Activated T-cell treated with anti-CD3 and anti-CD28 coated beads, Interleukin-2, amount 50 U/mL, for 4 hours (primary cell): ENCODE measurements around the gene PTCHD4. TPM values are rescaled to one million over a fixed set of nuclear protein-coding genes. Genes with fewer than 3 reads are reported as not detected.

ENCODE experiments used
- ATAC-seq, 2 donors: fragments of 200-7000 bp; cut with Tn5 transposase; one replicate each; pipeline ENCODE4 v1.10.0; 2021
- DNase-seq: peaks from one replicate; pipeline ENCODE4 v3.0.0-alpha.2; 2020
- H3K27me3 Mint-ChIP-seq: one replicate; pipeline ENCODE4 v1.8.0; 2021; ENCODE audit warnings: low read depth, mixed read lengths
- H3K36me3 Mint-ChIP-seq: one replicate; pipeline ENCODE4 v1.8.0; 2022; ENCODE audit warnings: mixed read lengths; ENCODE audit not compliant: insufficient read depth
- H3K4me1 Mint-ChIP-seq: one replicate; pipeline ENCODE4 v1.8.0; 2021; ENCODE audit warnings: low read depth, mixed read lengths
- H3K4me3 Mint-ChIP-seq: one replicate; pipeline ENCODE4 v1.8.0; 2021; ENCODE audit warnings: mild to moderate bottlenecking, moderate library complexity, mixed read lengths
- H3K9me3 Mint-ChIP-seq: one replicate; pipeline ENCODE4 v1.8.0; 2021; ENCODE audit warnings: mixed read lengths
- total RNA-seq, 3 donors: library from RNA; stranded (reverse); gene quantifications; one replicate each; pipeline ENCODE4 v1.2.1, GENCODE V29; 2021

PTCHD4 gene
- total RNA-seq, 3 donors from 2014 or later = not detected

DNA sequence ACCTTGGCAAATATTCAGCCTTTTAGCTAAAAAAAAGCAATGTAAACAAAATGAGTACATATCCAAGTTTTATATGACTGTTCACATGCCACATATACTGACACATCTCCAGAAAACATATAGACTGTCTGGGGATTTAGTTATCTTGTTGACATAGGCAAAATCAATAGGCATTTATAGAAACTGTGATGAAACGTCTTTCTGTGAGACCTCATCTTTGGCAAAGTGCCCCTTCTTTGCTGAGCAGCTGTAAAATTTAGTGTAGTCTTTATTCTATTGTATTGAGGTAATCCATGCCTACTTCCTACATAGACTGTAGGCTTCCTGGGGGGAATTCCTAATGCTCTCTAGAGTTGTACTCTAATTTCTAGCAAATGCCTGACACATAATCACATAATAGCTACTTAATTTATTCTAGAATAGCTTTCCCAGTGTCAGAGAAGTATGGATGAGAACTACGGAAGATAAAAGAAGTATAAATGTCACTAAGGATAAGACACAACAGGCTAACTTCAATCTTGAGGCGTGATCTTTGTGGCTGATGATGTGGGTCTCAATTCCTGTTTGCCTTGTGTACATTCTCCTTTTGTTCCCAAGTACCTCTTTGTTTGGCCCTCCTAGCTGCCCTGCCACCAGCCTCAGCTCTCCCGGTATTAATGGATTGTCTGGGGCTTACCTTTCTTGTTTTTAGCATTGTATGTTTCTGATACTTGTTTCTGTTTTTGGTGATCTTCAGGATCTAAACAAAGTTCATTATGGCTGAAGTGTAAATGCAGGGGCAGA, 30.6 kb downstream of the PTCHD4 start:
- DNase-seq = no peak
- H3K27me3 Mint-ChIP-seq = no peaks in the 10 kb centered on the region
- H3K4me1 Mint-ChIP-seq = no peaks in the 10 kb centered on the region
- no peaks in the 10 kb centered on the region for H3K9me3 Mint-ChIP-seq
- no peak for ATAC-seq
- no peak overlapping the region for H3K4me3 Mint-ChIP-seq
- no peaks in the 10 kb centered on the region for H3K36me3 Mint-ChIP-seq

DNA sequence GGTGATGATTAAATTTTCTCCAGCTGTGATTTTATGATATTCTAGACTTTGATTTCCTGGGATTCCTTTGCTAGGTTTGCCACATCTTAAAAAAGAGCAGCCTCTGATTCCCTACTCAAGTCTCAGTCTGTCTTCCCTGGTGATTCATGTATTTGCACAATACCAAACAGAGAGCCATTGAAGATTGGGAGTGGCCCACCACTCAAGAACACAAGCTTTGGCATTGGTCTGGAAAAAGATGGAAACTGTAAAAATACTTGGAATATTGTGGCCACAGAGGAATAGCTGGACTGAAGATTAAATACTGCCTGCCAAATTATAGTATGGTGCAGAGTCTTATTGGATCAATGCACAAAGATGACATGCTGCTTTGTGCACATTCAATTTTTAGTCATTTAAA, 32.9 kb downstream of the PTCHD4 start:
- ATAC-seq (no peak), DNase-seq (no peak)
- H3K4me1 Mint-ChIP-seq = no peaks in the 10 kb centered on the region
- no peaks in the 10 kb centered on the region for H3K9me3 Mint-ChIP-seq
- no peak overlapping the region for H3K4me3 Mint-ChIP-seq
- no peaks in the 10 kb centered on the region for H3K36me3 Mint-ChIP-seq
- H3K27me3 Mint-ChIP-seq = no peaks in the 10 kb centered on the region

DNA sequence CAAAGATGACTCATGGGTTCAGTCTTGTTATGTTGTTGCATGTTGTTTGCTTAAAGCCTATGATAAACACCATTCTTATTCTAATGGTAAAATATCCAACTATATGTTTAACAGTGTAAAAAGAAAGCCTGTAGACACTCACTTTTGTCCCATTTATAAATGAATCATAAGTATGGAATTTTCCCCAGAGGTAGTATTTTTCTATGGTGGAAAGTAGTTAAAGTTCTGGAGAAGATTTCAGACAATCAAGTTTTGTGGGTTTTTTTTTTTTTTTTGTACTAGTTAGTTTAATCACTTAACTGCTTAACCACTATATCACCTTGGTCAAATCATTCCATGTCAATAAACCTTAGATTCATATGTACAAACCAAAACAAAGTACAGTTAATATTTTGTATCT, 35.8 kb downstream of the PTCHD4 start:
- Mint-ChIP-seq H3K4me3 (no peak overlapping the region), H3K36me3 (no peaks in the 10 kb centered on the region), H3K9me3 (no peaks in the 10 kb centered on the region), H3K27me3 (peaks cover 4% of the 10 kb centered on the region), H3K4me1 (no peaks in the 10 kb centered on the region)
- ATAC-seq = no peak
- DNase-seq = no peak

DNA sequence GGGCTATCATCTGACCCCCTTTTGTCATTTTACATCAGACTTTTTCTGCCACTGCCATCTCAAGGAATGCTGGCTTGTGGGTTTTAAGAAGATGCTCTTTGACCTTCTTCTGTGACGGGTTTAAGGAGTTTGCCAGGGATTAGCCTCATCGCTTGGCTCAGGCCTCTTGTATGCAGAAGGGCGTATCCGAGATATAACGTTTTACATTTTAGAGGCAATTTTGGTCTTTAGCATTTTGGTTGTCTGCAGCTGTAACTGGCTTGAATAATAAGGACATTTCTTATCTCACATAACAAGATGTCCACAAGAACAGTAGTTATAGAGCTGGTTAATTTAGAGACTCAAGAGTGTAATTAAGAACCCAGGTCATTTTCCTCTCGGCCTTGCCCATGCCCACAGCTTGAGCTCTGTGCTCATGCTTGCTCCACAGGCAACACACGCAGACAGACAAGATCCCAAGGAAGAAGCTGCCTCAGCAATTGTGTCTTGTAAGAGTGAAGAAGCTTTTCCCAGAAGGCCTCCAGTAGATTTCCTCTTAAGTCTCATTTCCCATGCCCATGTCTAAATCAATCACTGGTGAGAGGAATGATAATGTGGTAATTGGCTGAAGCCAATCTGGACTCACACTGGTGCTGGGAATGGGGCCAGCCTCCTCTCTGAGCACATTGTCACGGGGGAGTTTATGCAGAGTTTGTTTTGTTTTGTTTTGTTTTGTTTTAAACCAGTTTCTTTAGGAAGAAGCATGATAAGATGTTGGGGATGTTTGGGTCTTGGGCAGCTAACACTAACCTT, 36.8 kb downstream of the PTCHD4 start:
- DNase-seq (no peak), ATAC-seq (no peak)
- no peaks in the 10 kb centered on the region for H3K9me3 Mint-ChIP-seq
- H3K4me1 Mint-ChIP-seq = no peaks in the 10 kb centered on the region
- H3K36me3 Mint-ChIP-seq = no peaks in the 10 kb centered on the region
- no peak overlapping the region for H3K4me3 Mint-ChIP-seq
- H3K27me3 Mint-ChIP-seq = peaks cover 11% of the 10 kb centered on the region

DNA sequence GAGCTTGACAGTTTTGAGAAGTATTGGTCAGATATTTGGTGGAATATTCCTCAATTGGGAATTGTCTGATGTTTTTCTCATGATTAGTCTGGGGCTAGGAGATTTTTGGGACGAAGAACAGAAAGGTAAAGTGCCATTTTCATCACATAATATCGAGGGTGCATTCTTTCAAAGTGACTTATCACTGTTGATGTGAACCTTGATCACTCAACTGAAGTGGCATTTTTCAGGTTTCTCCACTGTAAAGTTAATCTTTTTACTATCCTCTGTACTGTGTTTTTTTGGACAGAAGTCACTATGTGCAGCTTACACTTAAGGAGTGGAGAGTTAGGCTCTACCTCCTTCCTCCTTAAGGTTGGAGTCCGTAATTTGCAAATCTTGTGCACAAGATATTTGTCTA, 39.2 kb downstream of the PTCHD4 start:
- Mint-ChIP-seq H3K36me3 (no peaks in the 10 kb centered on the region), H3K4me3 (no peak overlapping the region), H3K4me1 (no peaks in the 10 kb centered on the region), H3K27me3 (peaks cover 22% of the 10 kb centered on the region), H3K9me3 (no peaks in the 10 kb centered on the region)
- DNase-seq (no peak), ATAC-seq (no peak)

DNA sequence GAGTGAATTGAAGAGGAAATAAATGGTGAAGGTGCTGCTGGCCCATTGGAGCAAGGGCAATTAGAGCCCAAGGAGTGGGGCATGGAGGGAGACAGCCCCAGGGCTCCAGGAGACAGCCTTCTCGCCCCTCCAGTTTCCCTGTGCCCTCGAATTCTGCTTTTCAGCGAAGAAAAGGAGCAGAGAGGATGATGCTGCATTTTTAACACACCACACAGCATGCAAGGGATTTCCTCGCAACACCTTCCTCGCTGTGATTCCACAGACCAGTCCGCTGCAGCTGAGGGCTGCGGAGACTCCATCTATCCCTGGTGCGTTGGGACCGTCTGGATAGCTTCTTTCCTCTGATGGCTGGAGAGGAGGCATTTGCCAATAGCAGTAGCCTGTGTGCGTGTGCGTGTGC, 41.7 kb downstream of the PTCHD4 start:
- no peaks in the 10 kb centered on the region for H3K9me3 Mint-ChIP-seq
- H3K4me3 Mint-ChIP-seq = no peak overlapping the region
- no peaks in the 10 kb centered on the region for H3K36me3 Mint-ChIP-seq
- ATAC-seq = no peak
- H3K4me1 Mint-ChIP-seq = no peaks in the 10 kb centered on the region
- DNase-seq = no peak
- peaks cover 22% of the 10 kb centered on the region for H3K27me3 Mint-ChIP-seq

DNA sequence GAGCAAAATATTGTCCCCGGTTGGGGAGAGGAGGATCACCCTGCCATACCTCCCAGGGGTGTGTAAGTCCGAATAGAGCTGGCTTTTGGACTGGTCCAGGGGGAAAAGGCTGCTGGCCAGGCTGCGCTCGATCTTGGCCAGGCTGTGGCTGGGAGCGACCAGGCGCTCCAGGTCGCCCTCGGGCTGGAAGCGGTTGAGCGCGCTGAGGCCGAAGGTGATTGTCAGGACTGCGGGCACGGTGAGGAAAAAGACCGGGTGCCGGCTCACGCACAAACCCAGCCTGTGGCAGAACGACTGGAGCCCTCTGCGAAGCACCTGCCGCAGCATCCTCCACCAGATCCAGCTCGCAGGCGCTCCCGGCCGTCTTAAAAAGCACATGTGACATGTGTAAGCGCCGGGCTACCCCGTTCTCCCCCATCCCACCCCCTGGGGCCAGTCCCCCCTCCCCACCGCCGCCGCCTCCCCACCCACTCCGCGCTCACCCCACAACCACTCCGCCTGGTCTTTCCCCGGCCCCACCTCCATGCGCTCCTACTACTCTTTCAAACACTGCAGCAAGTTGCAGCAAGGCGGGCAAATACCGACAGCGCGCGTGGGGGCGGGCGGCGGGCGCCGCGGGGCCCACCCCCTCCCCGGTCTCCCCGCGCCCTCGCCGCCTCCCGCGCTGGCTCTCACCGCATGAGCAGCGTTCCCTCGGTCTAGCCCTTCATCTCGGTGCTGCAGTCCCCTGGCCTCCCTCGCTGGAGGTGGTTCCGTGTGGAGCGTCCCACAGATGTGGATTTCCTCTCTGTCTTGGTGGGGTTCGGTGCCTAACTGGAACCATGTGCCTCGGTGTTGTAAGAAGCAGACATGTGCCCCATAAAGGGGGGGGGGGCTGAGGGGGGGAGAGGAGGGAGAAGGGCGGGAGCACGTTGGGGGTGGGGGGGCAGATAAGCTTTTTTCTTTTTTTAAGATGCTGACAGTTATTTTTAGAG, 42.4 kb downstream of the PTCHD4 start:
- H3K36me3 Mint-ChIP-seq = no peaks in the 10 kb centered on the region
- DNase-seq (no peak), ATAC-seq (peak in 1 of 2 donors; percentile 14)
- H3K27me3 Mint-ChIP-seq = peaks cover 22% of the 10 kb centered on the region
- H3K4me1 Mint-ChIP-seq = no peaks in the 10 kb centered on the region
- H3K4me3 Mint-ChIP-seq = no peak overlapping the region
- no peaks in the 10 kb centered on the region for H3K9me3 Mint-ChIP-seq

DNA sequence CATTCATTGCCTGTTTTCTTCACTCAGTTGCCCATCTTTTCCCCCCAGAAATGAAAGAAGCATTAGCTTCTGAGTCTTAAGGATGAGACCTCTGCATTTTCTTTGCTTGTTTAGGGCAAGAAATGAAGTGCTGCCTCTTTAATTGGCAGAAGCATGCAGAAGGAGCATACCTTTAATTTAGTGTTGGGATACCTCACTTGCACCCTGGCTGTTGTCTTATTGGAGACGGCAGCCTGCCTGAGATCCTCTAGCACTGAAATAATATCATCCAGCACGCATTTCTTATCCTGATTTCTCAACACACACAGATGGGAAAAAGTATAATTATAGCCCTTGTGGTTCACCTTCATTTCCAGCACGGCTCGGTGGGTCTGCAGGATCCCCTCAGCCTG, 43.1 kb downstream of the PTCHD4 start:
- H3K4me3 Mint-ChIP-seq = no peak overlapping the region
- peaks cover 22% of the 10 kb centered on the region for H3K27me3 Mint-ChIP-seq
- H3K4me1 Mint-ChIP-seq = no peaks in the 10 kb centered on the region
- H3K36me3 Mint-ChIP-seq = no peaks in the 10 kb centered on the region
- DNase-seq (no peak), ATAC-seq (no peak)
- no peaks in the 10 kb centered on the region for H3K9me3 Mint-ChIP-seq

DNA sequence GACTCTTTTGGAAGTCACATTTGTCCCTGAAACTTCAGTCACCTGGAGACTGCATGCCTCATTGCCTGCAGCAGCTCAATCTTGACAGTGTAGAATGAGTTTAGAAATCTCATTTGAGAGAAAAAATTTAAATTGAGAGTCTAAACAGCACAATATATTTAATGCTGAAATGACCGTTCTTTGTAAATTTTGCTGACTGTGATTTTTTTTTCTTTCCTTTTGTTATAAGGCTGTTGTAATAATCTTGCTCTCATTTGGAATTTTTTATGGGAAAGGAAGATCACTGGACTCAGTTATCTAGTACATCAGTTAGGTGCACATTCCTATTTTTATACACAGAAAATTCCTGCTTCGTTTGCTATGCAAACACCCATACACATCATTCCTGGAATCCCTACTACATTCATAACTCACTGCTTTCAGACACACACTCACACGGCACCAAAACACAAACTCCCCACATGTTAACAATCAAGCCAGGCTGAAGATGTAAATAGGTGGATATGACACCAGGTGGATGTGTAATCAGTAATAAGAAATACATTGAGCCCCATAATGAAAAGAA, 43.8 kb downstream of the PTCHD4 start:
- no peaks in the 10 kb centered on the region for H3K36me3 Mint-ChIP-seq
- no peaks in the 10 kb centered on the region for H3K4me1 Mint-ChIP-seq
- no peak for DNase-seq
- H3K27me3 Mint-ChIP-seq = peaks cover 22% of the 10 kb centered on the region
- no peak overlapping the region for H3K4me3 Mint-ChIP-seq
- no peak for ATAC-seq
- no peaks in the 10 kb centered on the region for H3K9me3 Mint-ChIP-seq

DNA sequence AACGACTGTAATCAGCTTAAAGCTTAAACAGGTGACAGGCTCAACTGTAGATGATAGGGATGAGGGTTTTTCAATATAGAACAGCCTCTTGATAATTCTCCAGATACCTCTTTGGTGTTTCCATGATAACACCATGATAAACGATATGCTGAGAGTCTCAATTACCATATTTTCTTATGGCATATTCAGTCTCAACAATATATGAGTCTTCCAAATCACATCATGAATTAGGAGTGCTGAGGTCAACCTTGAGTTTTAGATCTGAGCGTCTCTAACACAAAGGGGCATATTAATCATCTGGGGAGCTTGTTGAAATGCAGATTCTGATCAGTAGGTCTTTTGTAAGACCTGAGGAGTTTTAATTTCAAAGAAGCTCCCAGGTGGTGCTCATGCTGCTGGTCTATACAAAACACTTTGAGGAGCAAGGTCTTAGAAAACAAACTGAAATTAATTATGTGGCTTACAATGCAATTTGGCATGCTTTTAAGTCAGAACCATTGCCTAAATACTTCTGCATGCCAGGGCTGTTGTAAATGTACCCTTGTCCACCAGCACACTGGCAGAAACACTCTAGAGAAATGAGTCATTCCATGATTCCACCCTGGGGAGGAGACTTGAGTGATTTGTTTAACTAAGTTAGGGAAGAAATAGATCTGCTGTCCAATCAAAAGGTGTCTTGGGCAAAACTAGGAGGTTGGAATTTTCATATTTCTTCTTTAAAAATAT, 49.6 kb downstream of the PTCHD4 start:
- Mint-ChIP-seq H3K4me1 (no peaks in the 10 kb centered on the region), H3K36me3 (no peaks in the 10 kb centered on the region), H3K4me3 (no peak overlapping the region), H3K27me3 (no peaks in the 10 kb centered on the region), H3K9me3 (no peaks in the 10 kb centered on the region)
- ATAC-seq = no peak
- DNase-seq = no peak
